HG03135 (cell line): ENCODE data around the gene NT5C2.

Source experiments
- ATAC-seq: cut with Tn5 transposase; IDR thresholded peaks from one replicate; pipeline ENCODE4 v1.9.1; 2021; ENCODE audit warnings: mild to moderate bottlenecking, moderate library complexity; ENCODE audit not compliant: unreplicated experiment

Gene NT5C2

DNA sequence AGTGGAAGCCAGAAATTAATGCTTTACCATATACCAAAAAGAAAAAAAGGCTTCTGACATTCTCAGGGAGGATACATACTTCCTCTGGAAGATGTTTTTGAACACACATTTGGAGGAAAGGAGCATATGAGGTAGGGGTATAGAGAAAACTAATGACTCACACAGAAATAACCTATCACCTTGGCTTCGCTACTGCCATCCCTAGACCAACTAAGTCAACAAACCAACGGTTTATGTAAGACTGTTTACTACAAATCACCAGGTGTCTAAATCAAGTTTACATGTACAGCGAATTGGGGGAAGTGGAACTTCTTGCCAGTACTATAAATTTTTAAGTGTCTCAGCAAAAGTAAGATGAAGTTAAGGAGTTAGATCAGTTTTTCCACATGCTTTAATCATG is 96.9 kb downstream of the NT5C2 start:
- no peak for ATAC-seq

GRCh38 chr10:103095005-103095404 is 98.1 kb downstream of the NT5C2 start:
- no peak for ATAC-seq

DNA sequence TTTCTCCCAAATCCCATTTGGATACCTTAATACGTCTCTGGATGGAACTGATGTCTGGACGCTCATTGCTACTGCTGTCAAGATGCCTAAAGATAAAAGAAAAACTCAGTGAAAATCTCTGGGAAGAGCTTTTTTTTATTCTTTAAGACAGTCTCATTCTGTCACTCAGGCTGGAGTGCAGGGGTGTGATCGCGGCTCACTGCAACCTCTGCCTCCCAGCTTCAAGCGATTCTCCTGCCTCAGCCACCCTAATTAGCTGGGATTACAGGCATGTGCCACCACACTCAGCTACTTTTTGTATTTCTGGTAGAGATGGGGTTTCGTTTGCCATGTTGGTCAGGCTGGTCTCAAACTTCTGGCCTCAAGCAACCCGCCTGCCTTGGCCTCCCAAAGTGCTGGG is 102.2 kb downstream of the NT5C2 start:
- no peak for ATAC-seq

DNA sequence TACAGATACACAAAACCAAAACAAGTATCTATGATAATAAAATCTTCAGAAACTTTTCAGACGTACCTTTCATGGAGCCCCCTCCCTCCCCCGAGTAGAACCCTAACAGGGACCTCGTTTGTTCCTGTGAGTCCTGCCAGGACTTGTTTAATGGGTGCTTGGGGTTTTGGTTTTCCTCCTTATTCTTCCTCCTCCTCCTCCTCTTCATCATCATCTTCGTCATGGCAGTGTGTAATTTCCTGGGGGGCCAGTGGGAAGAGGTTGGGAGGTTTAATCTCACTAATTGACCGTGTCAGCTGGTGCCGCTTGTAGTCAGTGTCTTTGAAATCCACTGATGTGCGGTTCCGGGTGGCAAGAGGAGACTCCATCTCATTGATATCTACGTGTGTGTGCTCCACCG is 103.6 kb downstream of the NT5C2 start:
- no peak for ATAC-seq

DNA sequence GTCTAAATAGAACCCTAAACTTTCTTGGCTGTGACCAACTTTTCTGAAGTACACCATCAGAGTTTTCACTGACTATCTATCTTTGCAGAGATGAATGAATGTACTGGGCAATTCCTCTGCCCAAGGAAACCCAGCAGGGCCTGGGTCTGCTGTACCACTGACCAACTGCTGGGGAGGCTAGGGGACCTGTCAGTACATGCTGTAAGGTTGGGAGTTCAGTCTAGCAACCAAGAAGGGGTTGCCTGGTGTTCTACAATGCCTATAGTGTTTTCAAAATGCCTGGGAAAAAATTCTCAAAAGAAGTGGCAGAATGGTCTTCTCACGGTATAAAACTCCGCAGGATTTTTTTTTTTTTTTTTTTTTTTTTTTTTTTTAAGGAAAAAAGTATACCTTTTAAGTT is 106.3 kb downstream of the NT5C2 start:
- ATAC-seq: no peak

DNA sequence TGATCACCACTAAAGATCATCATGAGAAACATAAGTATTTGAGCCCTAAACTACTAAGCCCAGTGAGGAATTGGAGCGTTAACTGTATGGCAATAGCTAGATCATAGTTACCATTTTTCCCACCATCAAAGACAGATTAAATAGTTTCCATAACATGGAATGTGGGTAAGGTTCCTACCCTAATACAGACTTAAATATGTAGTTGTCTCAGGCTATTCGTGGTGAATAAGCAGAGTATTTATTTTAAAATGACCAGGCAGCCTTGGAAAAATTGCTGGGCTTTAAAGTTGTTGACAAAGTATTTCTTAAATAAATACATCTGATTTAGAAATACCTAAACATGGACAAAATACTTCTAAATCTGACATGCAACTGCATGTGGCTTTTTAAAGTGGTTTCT is 106.8 kb downstream of the NT5C2 start:
- ATAC-seq: no peak

DNA sequence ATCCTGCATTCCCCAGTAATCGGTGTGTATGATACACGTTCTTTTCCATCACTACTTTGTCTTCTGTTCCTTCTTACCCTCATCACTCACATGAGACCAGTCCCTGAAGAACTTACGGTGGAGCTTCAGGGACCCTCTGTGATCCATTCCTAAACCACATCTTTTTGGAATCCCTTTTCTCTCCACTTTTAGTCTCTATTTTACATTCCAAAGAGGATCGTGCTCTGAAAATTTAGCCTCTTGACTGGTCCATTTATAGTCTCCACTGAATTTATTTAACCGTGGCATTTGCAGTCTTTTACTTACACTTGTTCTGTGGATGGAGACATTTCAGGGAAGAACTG is 109.1 kb downstream of the NT5C2 start:
- no peak for ATAC-seq

- ATAC-seq: no peak
These were observed 109.7 kb downstream of the NT5C2 start for GRCh38 chr10:103083266-103083976.

DNA sequence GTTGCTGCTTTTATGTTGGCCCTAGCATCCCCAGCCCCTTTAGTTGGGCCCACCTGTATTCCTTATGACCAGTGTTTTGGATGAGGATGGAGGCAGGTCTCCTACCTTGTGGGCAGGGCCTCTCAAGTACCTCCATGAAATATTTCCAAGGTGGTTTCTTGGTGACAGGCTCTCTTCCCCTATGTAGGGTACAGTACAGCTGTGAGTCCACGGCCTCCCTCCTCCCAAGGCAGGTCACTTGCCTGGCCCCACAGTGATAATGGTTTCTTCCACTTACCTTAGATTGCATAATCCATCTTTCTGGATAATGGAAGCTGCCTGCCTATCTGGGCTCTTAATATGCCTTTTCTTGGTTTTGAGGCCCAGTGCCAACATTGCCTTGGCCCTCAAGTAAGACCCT is 110.4 kb downstream of the NT5C2 start:
- ATAC-seq: no peak

DNA sequence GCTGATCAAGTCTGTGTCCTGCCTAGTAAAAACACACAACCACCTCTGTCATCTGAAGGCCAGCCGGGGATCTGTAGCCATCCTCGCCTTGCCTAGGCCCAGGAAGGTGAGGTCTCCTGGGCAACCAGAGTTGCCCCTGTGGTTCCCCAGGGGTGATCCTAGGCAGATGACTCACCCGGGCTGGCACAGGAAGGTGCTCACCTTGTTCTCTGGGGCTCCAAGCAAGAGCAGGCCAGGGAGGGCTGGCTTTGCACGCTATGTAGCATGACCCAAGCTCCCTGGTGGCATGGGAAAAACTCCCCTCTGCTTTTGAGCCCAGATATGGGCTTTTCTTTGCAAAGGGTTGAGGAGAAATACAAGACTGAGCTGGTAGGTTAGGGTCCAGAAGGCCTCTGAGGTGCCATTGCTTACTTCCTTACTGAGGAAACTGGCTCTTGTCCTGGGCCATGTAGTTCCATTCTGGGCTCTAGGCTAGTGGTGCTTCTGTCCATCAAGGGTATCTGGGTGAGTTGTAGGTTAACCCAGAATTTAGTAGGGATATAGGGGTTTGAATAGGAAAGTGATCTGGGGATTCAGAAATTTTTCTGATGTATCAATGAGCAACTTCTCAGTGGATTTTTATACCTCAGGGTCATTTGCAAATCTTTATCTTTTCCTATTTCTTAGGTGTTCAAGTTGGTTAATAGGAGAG is 112.0 kb downstream of the NT5C2 start:
- ATAC-seq: no peak

DNA sequence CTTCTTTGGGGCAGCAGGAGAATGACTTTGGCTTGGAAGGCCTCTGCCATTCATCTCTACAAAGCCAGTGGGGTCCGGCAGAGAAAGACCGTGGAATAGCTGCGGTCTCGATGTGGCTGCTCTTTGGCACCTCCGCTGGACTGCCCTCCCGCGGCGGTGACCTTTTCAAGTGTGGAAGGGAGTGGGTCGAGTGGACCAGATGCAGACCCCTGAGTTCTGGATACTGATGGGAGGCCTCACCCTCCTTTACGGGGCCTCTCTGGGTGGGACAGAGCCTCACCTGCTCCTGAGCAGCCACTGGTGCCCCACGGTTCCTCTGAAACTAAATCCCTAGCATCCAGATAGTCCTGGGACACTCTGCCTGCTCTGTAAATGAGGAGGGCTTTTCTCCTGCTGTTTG is 113.1 kb downstream of the NT5C2 start:
- no peak for ATAC-seq

DNA sequence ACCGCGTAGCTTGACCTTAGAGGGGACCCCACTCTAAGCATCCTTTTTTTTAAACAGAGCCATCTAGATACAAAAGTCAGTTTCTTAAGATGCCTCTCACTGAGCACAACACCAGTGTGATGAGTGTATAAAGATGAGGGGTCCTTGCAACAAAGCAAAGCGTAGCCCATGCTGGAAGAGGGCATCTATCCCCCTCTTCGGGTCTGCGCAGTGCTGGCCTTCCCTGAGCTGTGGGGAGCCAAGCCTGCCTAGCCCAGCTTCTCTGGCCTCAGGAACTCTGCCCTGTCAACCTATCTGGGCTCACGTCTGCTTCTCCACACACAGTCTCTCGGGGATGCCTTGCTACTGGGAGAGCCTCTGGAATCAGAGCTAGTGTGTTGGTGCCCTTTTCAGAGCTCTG is 114.0 kb downstream of the NT5C2 start:
- ATAC-seq: no peak

GRCh38 chr10:103078676-103079075 is 114.4 kb downstream of the NT5C2 start:
- no peak for ATAC-seq

DNA sequence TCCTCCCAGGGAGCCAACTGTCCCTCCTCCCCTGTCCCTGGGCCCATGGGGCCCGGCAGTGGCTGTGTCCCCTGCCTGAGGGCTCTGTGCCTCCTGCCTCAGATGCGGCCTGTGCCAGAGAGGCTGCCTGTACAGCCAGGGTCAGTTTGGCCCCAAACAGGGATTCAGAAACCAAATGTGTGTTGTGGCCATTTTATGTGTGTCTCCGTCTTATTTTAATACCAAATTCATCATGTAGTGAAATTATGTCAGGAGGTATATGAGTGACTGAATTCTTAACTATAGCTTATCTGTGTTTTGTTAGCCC is 114.8 kb downstream of the NT5C2 start:
- ATAC-seq: no peak

- ATAC-seq: no peak
These were observed 115.4 kb downstream of the NT5C2 start for GRCh38 chr10:103077491-103078308.

DNA sequence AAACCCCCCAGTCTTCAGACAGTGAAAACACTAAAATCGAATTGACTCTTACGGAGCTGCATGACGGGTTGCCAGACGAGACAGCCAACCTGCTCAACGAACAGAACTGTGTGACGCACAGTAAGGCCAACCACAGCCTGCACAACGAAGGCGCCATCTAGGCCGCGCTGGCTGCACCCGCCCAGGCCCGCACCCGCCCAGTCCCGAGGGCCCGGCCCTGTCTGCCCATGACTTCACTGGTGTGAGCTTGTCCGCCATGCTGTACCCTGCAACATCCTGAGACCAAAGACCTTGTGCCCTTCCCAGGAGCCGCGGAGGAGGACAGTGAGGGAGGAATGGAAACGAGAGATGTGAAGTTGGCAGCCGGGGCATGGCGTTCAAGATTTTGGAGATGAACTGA is 116.1 kb downstream of the NT5C2 start:
- ATAC-seq: no peak

DNA sequence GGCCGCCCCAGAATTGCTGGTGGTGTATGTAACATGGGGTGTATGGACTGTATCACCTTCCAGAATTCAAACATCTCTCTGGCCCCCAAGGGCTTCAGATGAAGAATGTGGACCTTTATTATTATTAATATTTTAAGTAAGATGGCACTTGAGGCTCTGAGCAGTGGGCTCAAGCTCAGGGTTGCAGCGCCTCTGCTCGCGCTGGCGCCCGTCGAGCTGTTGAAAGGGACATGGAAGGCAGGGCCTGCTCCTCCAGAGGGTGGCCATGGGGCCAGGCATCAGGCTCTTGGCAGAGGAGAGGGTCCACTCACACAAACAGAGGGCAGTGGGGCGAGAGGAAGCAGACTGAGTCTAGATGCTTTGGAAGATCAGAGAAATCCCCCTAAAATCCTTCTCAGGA is 120.2 kb downstream of the NT5C2 start:
- no peak for ATAC-seq

GRCh38 chr10:103072276-103072675 is 120.8 kb downstream of the NT5C2 start:
- no peak for ATAC-seq

DNA sequence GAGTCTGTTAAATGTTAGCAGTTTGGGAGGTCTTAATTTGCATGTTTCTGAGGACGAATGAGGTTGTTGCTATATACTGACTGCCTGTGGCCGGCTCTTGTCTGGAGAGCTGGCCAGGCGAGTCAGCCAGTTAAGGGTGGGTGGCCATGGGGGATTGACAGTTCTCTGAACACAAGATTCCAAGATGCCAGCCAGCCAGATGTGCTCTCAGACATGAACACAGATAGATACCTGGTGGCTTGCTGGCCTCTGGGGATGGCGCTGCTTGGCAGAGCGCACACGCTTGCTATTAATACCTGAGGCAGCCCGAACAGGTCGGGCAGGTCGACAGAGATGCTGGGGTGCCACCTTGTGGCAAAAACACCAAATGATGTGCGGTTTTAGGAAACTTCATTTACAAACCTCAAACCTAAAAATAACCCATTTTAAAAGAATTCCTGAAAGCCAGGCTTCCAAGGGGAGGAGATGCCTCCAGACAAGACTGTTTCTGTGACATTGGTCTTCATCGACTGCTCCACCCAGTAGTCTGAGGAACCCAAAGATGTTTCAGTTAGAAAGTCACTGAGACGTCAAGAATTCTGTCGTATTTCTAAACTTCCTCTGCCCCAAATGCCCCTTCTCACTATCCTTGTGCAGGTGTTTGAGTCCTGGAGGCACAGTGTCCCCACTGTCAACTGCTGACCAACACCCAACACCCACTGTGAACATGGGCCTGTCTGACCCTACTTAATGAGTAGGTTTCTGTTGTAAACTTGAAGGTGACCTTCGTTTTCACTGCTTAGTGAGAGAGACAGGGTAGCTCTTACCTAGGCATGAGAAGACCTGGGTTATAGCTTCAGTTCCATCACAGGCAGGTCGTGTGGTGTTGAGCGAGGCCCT is 123.4 kb downstream of the NT5C2 start:
- peak; percentile 48 for ATAC-seq

GRCh38 chr10:103067956-103068355 is 125.1 kb downstream of the NT5C2 start:
- no peak for ATAC-seq

DNA sequence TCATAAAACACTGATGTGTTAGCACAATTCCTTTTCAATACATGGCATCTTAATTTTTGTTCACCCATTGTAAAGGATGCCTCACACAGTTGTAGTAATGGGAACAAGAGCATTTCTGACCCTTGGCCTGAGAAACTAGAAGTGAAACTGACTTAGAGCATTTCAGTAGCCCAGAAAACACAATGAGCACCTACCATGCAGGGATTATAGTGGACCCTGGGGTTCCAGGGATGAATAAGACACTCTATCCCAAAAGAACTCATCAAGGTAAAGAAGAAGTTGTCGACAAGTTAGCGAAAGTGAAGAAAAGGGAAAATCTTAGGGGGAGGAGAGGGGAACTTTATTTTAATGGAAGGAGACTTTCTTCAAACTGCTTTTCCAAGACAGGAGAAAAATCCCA is 125.6 kb downstream of the NT5C2 start:
- no peak for ATAC-seq
